Measurements from ENCODE around the gene CD47.

Gene CD47

GRCh38 chr3:108114423-108115065 is 23.7 kb upstream of the CD47 start:
- DNase-seq, result no peak

DNA sequence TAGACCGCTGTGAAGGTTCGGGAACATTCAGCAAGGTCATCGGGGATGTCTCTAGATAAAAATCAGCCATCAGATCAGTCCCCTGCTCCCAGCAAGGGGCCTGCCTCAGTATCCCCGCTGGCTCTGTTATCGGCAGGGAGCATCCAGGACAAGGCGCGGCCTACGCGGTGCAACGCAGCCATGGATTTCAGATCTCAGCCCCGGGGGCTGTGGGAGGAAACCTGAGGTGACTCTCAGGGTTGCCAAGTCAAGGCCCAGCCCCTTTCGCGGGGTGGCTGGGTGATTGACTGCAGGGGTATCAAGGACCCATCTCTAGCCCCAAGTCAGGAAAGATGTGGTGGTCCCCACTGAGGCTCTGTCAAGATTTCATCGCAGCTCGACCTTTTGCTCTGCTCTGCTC is 23.1 kb upstream of the CD47 start:
- DNase-seq, result no peak

DNA sequence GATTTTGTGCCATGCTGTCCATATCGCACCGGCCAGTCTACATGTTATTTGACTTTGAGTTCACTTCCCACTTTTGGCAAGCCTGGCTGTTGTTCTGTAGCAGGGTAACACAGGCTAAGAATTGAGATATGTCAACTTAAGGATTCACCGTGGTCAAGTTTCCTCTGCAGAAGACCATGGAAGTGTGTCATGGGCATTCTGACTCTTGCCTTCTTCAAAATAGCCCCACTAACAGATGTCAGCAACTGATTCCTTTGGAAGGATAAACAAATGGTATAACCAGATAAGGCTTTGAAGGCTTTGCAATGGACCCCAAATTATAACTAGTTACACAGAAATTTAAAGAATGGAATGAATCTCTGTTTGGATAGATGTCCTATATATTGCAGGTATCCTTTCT is 20.1 kb upstream of the CD47 start:
- DNase-seq, result no peak

- DNase-seq, result no peak
These were observed 17.6 kb upstream of the CD47 start for GRCh38 chr3:108108416-108108815.

DNA sequence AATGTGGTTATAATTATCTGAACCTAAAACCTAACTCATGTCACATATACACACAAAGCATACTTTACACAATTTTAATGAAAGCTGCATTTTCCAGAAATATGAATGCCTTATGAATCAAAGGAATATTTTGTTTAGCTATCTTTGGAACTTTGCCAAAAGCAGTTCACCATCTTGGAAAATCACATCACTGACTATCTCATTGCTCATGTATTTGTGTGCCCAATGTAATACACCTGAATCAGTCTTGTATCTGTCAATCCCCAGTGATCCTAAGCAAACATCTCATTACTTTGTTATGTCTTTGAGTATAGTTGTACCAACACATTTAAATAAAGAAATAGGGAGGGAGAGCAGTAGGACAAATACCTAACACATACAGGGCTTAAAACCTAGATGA is 15.6 kb upstream of the CD47 start:
- no peak for DNase-seq

GRCh38 chr3:108106031-108106430 is 15.2 kb upstream of the CD47 start:
- no peak for DNase-seq

DNA sequence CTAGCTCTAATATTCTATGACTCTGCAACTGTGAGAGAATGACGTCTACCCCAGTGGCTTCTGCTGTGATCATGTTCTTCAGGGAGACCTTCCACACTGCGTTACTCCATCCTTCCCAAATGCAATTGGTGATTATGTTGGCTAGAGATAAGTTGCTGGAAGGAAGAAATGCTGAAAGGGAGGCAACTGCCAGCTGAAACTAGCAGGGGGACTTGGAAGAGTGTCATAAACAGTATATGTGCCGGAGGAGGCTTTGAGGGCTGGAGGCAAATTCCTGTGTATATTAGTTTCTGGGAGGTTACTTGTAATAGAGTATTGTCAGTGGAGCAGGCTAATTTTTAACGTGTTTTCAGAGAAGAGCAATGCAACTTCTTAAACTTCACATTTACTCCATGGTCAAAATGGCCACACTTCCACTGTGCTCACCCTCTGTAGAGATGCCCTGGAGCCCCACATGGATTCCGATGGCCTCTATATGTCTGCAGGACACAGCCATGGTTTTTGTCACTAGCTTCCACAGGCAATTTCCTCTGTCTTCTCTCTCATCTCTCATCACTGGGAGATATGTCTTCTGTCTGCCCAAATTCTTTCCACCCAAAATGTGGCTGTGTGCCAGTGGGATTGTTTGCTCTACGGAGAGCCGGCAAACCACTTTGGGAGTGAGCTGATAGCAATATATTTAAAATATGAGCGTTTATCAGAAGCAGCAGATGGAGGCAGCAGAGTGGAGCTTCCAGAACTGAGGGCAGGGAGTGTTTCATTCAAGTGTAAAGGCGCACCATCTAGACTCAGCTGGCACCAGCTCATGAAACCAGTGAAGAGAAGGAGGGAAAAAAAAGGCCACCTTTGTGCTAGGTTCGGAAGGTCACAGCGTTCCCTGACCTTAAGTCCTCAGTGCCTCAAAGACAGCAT is 13.3 kb upstream of the CD47 start:
- no peak for DNase-seq

GRCh38 chr3:108103040-108103751 is 12.4 kb upstream of the CD47 start:
- no peak for DNase-seq

- DNase-seq, result no peak
These were observed 11.7 kb upstream of the CD47 start for GRCh38 chr3:108102420-108103039.

GRCh38 chr3:108100906-108101660 is 10.3 kb upstream of the CD47 start:
- DNase-seq, result no peak

GRCh38 chr3:108099679-108100428 is 9.0 kb upstream of the CD47 start:
- no peak for DNase-seq

DNA sequence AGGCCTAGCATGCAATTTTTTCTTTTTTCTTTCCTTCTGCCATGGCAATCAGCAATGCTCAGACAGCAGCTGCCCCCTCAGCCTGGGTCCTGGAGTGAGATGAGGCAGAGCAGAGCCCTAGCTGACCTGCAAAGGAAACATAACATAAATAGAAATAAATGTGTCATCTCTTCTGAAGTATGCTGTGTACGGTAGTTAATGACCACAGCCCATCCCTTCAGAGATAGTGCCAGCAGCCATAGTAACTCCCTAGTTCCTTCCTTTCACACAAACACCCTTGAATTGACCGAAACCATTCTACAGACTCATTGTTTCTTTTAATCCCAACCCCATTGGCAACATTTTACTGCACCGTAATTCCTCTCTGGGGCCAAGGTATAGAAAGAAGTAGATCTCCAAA is 8.4 kb upstream of the CD47 start:
- DNase-seq, result no peak

DNA sequence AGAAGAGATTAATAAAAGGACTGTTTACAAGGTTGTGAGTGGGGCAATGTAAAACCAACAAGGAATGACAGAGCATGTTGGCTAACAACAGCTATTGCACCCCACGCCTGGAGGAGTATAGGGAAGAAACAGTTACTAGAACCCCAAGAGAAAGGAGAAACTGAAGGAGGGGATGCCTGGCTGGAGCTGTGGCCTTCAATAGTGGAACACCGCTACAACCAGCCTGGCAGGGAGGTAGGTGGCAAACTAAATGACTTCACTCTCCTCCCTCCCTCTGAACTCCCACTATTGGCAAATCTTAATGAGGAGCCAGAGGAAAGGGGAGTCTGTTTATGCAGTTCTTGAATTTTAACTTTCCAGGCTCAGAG is 7.2 kb upstream of the CD47 start:
- DNase-seq, result no peak

GRCh38 chr3:108097322-108098002 is 6.6 kb upstream of the CD47 start:
- DNase-seq, result no peak

DNA sequence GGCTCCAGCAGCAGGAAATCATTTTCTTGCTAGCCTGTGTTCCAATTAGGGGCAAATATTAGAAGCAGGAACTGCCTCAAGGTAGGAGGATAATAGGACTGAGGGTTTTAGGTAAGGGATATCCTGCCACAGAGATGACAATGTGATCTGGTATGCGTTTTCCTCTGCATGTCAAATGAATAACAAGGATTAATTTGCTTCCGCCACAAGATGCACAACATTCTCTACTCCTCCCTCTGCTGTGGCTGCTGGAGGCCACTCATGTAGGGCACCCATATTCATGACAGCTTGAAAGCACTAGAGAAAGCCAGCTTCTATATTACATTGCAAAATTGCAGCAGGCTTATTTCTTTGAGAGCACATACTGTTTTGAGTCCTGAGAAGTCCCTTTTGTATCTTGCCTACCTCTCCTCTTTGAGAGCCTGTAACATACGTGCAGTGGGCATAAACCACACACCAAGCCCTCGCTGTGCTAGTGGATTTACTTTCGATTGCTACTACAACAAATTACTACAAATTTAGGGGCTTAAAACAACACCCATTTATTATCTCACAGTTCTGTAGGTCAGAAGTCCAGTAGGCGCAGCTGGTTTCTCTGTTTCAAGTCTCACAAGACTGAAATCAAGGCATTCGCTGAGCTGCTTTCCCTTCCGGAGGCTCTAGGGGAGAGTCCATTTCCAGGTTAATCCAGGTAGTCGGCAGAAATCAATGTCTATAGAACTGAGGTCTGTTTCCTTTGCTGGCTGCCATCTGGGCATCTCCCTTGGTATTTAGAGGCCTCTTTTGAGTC is 5.9 kb upstream of the CD47 start:
- DNase-seq, result no peak

DNA sequence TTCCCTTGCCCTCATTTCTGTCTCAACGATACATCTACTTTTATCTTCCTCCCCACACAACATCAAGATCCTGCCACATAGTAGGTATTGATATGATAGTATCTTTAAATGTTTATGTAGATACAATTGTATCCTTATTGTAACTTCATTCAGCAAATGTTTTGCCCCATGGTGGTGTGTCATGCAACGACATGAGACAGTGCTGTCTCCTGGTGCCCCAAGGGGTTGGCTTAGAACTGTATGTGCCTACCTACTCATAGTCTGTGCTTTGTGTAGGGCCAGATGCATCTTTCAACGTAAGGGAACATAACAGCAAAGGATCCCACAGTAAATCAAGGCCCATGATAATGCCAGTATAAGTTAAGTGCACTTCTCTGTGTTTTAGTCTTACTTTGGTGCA is 2.8 kb upstream of the CD47 start:
- no peak for DNase-seq

- DNase-seq, result no peak
These were observed 2.2 kb upstream of the CD47 start for GRCh38 chr3:108093021-108093420.

GRCh38 chr3:108092501-108092900 is 1.7 kb upstream of the CD47 start:
- DNase-seq, result no peak

GRCh38 chr3:108091498-108092250 is 843 bp upstream of the CD47 start:
- no peak for DNase-seq
